HUES6 (cell line): ENCODE data around the gene DCLRE1A.

ENCODE experiments used
- H3K27ac ChIP-seq: 2 replicates; pipeline ENCODE4 v1.7.0; 2013; ENCODE audit warnings: low read depth, mild to moderate bottlenecking, low read length, inconsistent platforms
- H3K27me3 ChIP-seq: 2 replicates; pipeline ENCODE4 v1.6.1; 2013; ENCODE audit warnings: low read length; ENCODE audit not compliant: control insufficient read depth, insufficient read depth
- H3K36me3 ChIP-seq: 2 replicates; pipeline ENCODE4 v1.6.1; 2013; ENCODE audit warnings: low read length; ENCODE audit not compliant: control insufficient read depth, insufficient read depth
- H3K4me1 ChIP-seq: 2 replicates; pipeline ENCODE4 v1.6.1; 2013; ENCODE audit warnings: low read length; ENCODE audit not compliant: control insufficient read depth, insufficient read depth
- H3K4me3 ChIP-seq: 2 replicates; pipeline ENCODE4 v1.5.1; 2013; ENCODE audit warnings: low read depth, low read length
- H3K9ac ChIP-seq: one replicate; pipeline ENCODE4 v1.6.1; 2013; ENCODE audit warnings: mild to moderate bottlenecking, low read length
- H3K9me3 ChIP-seq: 2 replicates; pipeline ENCODE4 v1.6.1; 2013; ENCODE audit warnings: low read depth, low read length; ENCODE audit not compliant: control insufficient read depth, insufficient read depth

Gene DCLRE1A

DNA sequence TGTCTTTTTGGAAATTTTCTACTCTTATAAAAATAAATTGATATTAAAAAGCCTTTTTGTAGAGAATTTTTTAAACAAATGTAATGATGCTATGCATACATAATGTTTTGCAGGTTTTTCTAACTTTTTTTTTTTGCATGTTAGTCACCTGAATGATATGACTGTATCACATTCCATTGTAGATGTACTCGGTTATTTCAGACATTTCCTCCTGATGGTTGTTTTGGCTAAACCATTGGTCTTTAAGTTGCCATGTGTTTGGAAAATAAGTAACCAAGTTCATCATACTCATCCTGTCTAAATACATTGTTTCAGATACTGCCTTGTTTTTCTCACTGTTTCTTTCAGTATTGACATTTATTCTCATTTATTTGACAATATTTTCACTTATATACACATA, 26.4 kb upstream of the DCLRE1A start:
- Histone ChIP-seq H3K27me3 (no peaks in the 10 kb centered on the region), H3K9ac (no peak overlapping the region), H3K4me3 (no peak overlapping the region), H3K36me3 (peaks cover 31% of the 10 kb centered on the region), H3K27ac (no peak overlapping the region), H3K9me3 (no peaks in the 10 kb centered on the region), H3K4me1 (no peaks in the 10 kb centered on the region)

DNA sequence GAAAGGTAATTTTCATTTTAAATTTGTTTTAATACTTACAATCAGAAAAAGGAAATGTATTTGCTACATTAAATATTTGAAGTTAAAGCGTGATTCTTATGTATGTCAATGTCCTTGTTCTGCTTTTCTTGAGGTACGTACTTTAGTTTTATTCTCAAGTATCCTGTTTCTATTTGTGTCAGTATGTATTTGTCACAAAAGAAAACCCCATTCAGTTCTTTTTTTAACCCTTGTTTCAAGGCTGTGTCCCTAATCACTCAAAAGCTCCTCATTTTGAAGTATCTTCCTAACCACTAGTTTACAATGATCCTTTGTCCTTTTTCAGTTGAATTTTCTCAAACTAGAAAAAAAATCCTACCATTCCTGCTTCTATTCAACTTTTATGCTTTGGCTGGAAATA, 25.8 kb upstream of the DCLRE1A start:
- H3K4me1 ChIP-seq, result no peaks in the 10 kb centered on the region
- no peak overlapping the region for H3K27ac ChIP-seq
- H3K9me3 ChIP-seq, result no peaks in the 10 kb centered on the region
- H3K36me3 ChIP-seq, result peaks cover 27% of the 10 kb centered on the region
- no peaks in the 10 kb centered on the region for H3K27me3 ChIP-seq
- H3K9ac ChIP-seq, result no peak overlapping the region
- no peak overlapping the region for H3K4me3 ChIP-seq

DNA sequence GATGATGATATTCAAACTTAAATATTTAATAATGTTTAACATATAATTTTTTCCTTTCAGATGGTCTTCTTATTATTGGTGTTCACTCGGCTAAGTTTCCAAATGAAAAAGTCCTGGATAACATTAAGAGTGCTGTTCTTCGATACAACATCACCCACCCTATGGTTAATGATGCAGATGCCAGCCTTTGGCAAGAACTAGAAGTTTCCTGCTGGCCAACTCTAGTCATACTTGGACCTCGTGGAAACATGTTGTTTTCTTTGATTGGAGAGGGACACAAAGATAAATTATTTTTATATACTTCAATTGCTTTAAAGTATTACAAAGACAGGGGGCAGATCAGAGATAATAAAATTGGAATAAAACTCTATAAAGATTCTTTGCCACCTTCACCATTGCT, 22.6 kb upstream of the DCLRE1A start:
- Histone ChIP-seq H3K4me3 (no peak overlapping the region), H3K27ac (no peak overlapping the region), H3K9ac (no peak overlapping the region), H3K27me3 (no peaks in the 10 kb centered on the region), H3K9me3 (peaks cover 5% of the 10 kb centered on the region; the same call in 1 of the 2 replicates), H3K36me3 (peaks cover 33% of the 10 kb centered on the region), H3K4me1 (no peaks in the 10 kb centered on the region)

DNA sequence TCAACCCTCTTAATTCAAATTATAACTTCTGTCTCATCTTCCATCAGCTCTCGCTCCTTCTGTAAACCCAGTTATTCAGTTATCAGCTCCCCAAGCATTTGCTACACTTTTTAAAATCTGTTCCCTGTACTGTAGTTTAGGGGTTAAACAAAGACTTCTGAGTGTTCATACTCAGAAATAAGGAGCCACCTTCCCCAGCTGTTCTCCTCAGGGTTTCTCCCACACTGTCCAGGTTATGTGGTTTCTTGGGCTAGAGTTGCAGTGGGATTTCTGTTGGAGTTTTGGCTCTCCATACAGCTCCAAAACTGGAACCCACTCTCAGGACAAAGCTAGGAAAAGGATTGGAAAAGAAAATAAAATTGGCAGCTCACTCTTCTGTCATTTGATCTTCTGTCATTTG, 21.3 kb upstream of the DCLRE1A start:
- peaks cover 27% of the 10 kb centered on the region for H3K36me3 ChIP-seq
- H3K9ac ChIP-seq, result no peak overlapping the region
- H3K27me3 ChIP-seq, result no peaks in the 10 kb centered on the region
- no peak overlapping the region for H3K27ac ChIP-seq
- H3K9me3 ChIP-seq, result peaks cover 5% of the 10 kb centered on the region; the same call in 1 of the 2 replicates
- H3K4me1 ChIP-seq, result no peaks in the 10 kb centered on the region
- no peak overlapping the region for H3K4me3 ChIP-seq

DNA sequence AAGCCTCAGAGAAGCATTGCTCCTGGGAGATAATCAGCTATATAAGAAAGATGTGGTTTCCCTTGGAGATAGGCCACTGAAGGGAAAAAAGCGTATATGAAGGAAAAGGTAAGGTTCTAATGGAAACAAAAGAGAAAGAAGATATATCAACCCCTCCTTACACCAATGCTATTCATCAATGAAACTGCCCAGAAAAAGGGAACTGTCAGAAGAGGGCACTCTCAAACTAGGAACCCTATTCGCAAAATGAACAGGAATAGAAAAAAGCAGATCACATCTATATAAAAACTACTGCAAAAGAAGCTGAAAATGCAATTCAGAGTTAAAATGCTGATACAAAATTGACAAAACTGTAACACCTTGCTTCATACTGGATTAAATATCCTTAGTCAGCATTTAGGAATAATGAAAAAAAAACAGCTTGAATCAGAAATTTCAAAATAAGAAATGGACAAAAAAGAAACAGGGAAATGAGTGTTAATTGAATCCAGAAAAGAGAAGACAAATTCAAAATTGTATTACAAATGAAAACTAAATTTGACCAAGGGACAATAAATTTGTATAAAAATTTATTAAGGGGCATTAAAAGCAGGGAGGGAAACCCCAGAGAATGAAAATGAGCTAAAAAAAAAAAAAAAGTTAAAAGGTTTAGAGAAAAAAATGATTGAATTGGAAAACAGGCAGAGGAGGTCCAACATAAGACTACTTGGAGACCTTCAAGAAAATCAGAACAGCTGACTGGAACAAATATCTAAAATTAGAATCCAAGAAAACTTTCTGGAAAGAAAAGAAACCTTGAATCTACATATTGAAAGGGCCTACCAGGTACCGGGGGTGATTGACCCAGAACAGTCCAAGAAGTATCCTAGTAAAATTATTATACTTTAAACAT, 18.5 kb upstream of the DCLRE1A start:
- no peak overlapping the region for H3K4me3 ChIP-seq
- no peaks in the 10 kb centered on the region for H3K4me1 ChIP-seq
- H3K9ac ChIP-seq, result no peak overlapping the region
- H3K27me3 ChIP-seq, result no peaks in the 10 kb centered on the region
- no peak overlapping the region for H3K27ac ChIP-seq
- peaks cover 5% of the 10 kb centered on the region; the same call in 1 of the 2 replicates for H3K9me3 ChIP-seq
- H3K36me3 ChIP-seq, result peaks cover 28% of the 10 kb centered on the region

DNA sequence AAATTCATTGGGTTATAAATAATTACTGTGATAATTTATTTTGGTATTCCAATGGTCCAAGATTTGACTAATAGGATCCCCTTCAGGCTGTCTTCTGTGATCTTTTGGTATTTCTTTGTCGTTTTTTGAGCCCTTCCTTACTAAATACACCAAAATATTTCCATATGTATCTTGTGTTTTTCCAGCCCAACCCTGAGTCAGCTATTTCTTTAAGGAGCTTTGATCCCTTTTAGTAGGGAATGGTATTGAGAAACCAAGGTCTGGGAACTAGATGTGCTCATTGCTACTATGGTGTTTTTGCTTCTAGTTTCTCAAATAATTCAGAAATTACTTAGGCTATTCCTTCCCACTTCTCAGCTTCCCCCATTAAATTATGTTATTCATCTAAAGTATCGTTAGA, 15.9 kb upstream of the DCLRE1A start:
- Histone ChIP-seq H3K9me3 (peaks cover 5% of the 10 kb centered on the region; the same call in 1 of the 2 replicates), H3K27ac (no peak overlapping the region), H3K27me3 (no peaks in the 10 kb centered on the region), H3K4me1 (no peaks in the 10 kb centered on the region), H3K9ac (no peak overlapping the region), H3K36me3 (peaks cover 20% of the 10 kb centered on the region; the same call in 1 of the 2 replicates), H3K4me3 (no peak overlapping the region)

DNA sequence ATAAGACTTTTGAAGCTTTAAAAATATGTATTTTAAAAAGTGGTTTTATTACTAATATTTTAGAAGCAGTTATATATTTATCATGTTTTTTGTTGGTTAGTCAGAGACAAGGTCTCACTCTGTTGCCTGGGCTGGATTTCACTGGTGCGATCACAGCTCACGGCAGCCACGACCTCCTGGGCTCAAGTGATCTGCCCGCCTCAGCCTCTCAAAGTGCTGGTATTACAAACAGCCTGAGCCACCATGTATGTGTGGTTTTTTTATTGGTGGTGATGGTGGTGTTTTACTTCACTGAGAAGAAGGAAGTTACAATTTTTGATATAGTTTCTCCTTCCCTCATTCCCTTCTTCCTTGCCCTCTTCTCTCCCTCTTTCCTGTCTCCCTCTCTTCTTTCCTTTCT, 14.0 kb upstream of the DCLRE1A start:
- H3K27me3 ChIP-seq, result no peaks in the 10 kb centered on the region
- H3K36me3 ChIP-seq, result peaks cover 33% of the 10 kb centered on the region
- H3K9me3 ChIP-seq, result peaks cover 5% of the 10 kb centered on the region; the same call in 1 of the 2 replicates
- no peak overlapping the region for H3K4me3 ChIP-seq
- H3K4me1 ChIP-seq, result no peaks in the 10 kb centered on the region
- H3K27ac ChIP-seq, result no peak overlapping the region
- no peak overlapping the region for H3K9ac ChIP-seq

DNA sequence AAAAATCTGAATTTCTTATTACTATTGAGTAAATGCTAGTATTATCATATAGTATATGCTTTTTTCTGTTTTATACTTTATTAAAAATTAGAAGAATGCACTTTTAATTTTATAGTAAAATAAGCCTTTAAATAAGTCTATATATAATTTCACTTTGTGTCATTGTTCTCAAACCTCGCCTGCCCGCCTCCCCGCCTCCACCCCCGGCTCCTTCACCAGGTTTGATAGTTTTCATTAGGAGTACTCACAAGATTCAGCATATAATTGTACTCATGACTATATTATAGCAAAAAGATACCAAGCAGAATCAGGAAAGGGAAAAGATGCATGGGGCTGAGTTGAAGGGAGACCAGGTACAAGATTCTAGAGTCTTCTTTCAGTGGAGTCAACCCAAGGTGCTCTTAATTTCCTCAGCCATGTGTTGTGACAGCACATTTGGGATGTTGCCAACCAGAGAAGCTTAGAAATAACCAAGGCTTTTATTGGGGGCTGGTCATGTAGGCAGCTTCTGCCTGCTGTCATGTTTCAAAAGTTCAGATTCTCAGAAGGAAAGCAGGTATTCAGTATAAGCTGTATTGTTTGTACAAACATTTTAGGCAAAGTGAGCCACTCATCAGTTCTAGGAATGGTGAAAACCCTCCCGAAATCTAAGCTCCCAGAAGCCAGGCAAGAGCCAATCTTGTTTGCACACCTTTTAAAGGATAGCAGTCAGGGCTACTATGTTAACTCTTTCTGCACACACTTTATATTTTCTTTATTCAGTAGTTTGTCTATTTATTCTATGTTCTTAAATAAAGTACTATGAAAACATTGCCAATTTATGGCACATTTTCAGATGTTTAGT, 12.9 kb upstream of the DCLRE1A start:
- H3K4me1 ChIP-seq, result no peaks in the 10 kb centered on the region

DNA sequence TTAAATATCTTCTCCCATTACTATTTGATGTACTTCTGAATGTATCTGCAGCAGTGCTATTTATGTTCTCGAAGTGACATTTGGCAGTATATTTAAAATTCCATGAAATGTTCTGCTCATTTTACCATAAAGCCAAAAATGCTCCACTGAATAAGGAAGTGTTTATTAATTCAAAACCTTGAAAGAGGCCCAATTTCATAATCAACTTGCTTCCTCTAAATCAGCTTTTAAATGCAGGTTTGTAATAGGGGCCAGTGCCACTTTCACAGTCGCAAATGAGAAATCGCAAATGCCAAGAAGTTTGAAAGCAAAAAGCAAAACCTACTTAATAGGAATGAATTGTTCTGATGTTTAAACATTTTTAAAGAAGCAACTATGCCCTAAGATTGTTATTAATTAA, 12.0 kb upstream of the DCLRE1A start:
- Histone ChIP-seq H3K9me3 (no peaks in the 10 kb centered on the region), H3K27me3 (no peaks in the 10 kb centered on the region), H3K27ac (no peak overlapping the region)

More for the DNA sequence above, 12.9 kb upstream of the DCLRE1A start:
- peaks cover 3% of the 10 kb centered on the region; the same call in 1 of the 2 replicates for H3K9me3 ChIP-seq
- no peaks in the 10 kb centered on the region for H3K27me3 ChIP-seq
- peaks cover 36% of the 10 kb centered on the region for H3K36me3 ChIP-seq
- H3K4me3 ChIP-seq, result no peak overlapping the region
- no peak overlapping the region for H3K27ac ChIP-seq
- H3K9ac ChIP-seq, result no peak overlapping the region

DNA sequence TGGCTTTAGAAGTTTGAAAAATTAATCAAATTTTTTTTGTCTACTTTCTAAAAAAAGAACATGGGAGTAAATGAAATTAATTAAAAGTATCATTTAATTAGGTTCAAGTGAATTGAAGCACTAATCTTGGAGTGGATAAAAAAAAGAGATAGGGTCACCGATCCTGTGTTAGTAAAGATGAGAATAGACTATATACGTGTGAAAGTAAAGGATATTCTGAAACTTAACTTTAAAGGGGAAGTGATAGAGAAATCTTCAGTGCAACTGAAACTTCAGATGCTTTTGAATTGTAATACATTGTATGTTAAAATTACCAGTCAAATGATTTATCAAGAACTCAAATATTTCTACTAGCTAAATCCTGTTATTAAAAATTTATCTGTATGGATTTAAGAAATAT, 5.4 kb upstream of the DCLRE1A start:
- Histone ChIP-seq H3K36me3 (peaks cover 54% of the 10 kb centered on the region), H3K4me3 (no peak overlapping the region), H3K9me3 (no peaks in the 10 kb centered on the region), H3K27me3 (no peaks in the 10 kb centered on the region), H3K27ac (no peak overlapping the region), H3K9ac (no peak overlapping the region), H3K4me1 (peaks cover 4% of the 10 kb centered on the region; the same call in 1 of the 2 replicates)

More for the DNA sequence above, 12.0 kb upstream of the DCLRE1A start:
- Histone ChIP-seq H3K4me1 (no peaks in the 10 kb centered on the region), H3K4me3 (no peak overlapping the region), H3K36me3 (peaks cover 41% of the 10 kb centered on the region), H3K9ac (no peak overlapping the region)

DNA sequence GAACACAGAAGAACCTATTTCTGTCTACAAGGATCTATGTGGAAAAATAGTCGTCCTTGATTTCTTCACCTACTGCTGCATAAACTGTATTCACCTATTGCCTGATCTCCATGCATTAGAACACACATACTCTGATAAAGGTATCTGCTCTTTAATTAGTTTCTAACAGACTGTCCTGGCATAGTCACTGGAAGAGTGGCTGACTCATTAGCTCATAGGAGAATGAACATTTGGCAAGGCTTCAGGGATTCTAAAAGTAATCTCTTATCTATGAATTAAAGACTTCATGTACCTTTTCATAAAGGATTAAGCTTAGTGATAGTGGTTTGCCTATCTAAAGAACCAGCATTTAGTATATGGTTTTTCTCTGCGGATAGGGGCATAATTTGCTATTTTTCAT, 4.7 kb upstream of the DCLRE1A start:
- H3K27ac ChIP-seq, result no peak overlapping the region
- H3K36me3 ChIP-seq, result peaks cover 47% of the 10 kb centered on the region
- H3K9me3 ChIP-seq, result no peaks in the 10 kb centered on the region
- no peak overlapping the region for H3K9ac ChIP-seq
- no peak overlapping the region for H3K4me3 ChIP-seq
- H3K27me3 ChIP-seq, result no peaks in the 10 kb centered on the region
- peaks cover 7% of the 10 kb centered on the region for H3K4me1 ChIP-seq
